GM12873 (cell line): Measurements from ENCODE around the gene CLN6.

Experiments used
- CTCF ChIP-seq: IDR thresholded peaks from 2 replicates; pipeline ENCODE4 v1.5.1; 2012; ENCODE audit warnings: low read depth, mild to moderate bottlenecking, moderate library complexity, low read length, control low read depth; ENCODE audit not compliant: insufficient read depth; ENCODE audit errors: missing control alignments

CLN6 gene

GRCh38 chr15:68184616-68185480 is 44.7 kb downstream of the CLN6 start:
- TF ChIP-seq CTCF, result no peak

- TF ChIP-seq CTCF, result no peak
Measured at GRCh38 chr15:68183616-68184315, 45.8 kb downstream of the CLN6 start.

- TF ChIP-seq CTCF, result no peak
Measured at GRCh38 chr15:68177742-68178141, 51.8 kb downstream of the CLN6 start.

GRCh38 chr15:68176601-68177000 is 52.9 kb downstream of the CLN6 start:
- TF ChIP-seq CTCF, result no peak

GRCh38 chr15:68175526-68175925 is 54.0 kb downstream of the CLN6 start:
- no peak for TF ChIP-seq CTCF

- no peak for TF ChIP-seq CTCF
Measured at GRCh38 chr15:68173119-68173518, 56.4 kb downstream of the CLN6 start.

- TF ChIP-seq CTCF, result no peak
Measured at GRCh38 chr15:68166847-68167246, 62.7 kb downstream of the CLN6 start.
